Activated T-cell treated with anti-CD3 and anti-CD28 coated beads, Interleukin-2, amount 50 U/mL, for 1 hour (primary cell): Measurements from ENCODE around the gene C17orf100.
A peak's percentile ranks its signal among the peaks of the same experiment; 100 is the strongest.
"Not testable (repeated sequence)": the region's sequence is repeated elsewhere in the genome, so short reads cannot be mapped to it uniquely, and the experiment has no call there.

Experiments used
- DNase-seq: peaks from one replicate; pipeline ENCODE4 v3.0.0-alpha.2; 2020

C17orf100 gene

GRCh38 chr17:6641247-6641863 is 10.2 kb upstream of the C17orf100 start:
- DNase-seq = no peak

- no peak for DNase-seq
These were observed 9.0 kb upstream of the C17orf100 start for GRCh38 chr17:6642592-6642991.

- no peak for DNase-seq
These were observed 8.0 kb upstream of the C17orf100 start for GRCh38 chr17:6643451-6644125.

GRCh38 chr17:6648181-6648580 is 3.4 kb upstream of the C17orf100 start:
- DNase-seq = no peak

- DNase-seq = no peak
These were observed 424 bp downstream of the C17orf100 start for GRCh38 chr17:6651919-6652452.

- DNase-seq = no peak
These were observed 3.5 kb downstream of the C17orf100 start for GRCh38 chr17:6654841-6655731.

GRCh38 chr17:6655732-6656361 is 4.3 kb downstream of the C17orf100 start:
- DNase-seq = not testable (repeated sequence)

GRCh38 chr17:6656797-6657632 is 5.5 kb downstream of the C17orf100 start:
- DNase-seq = peak; percentile 74

- DNase-seq = no peak
These were observed 6.2 kb downstream of the C17orf100 start for GRCh38 chr17:6657633-6658287.

GRCh38 chr17:6658411-6658810 is 6.8 kb downstream of the C17orf100 start:
- DNase-seq = not testable (repeated sequence)

GRCh38 chr17:6660101-6660500 is 8.5 kb downstream of the C17orf100 start:
- DNase-seq = no peak

- no peak for DNase-seq
These were observed 9.4 kb downstream of the C17orf100 start for GRCh38 chr17:6660805-6661463.

GRCh38 chr17:6661464-6661848 is 9.9 kb downstream of the C17orf100 start:
- DNase-seq = no peak

- DNase-seq = not testable (repeated sequence)
These were observed 11.6 kb downstream of the C17orf100 start for GRCh38 chr17:6663200-6663599.

- DNase-seq = peak; percentile 47
These were observed 14.5 kb downstream of the C17orf100 start for GRCh38 chr17:6666077-6666521.

- DNase-seq = no peak
These were observed 15.0 kb downstream of the C17orf100 start for GRCh38 chr17:6666557-6666956.

GRCh38 chr17:6667516-6667915 is 16.0 kb downstream of the C17orf100 start:
- no peak for DNase-seq

GRCh38 chr17:6668219-6668618 is 16.7 kb downstream of the C17orf100 start:
- DNase-seq = no peak

- no peak for DNase-seq
These were observed 17.3 kb downstream of the C17orf100 start for GRCh38 chr17:6668727-6669425.
